ENCODE measurements around the gene PARP3. TPM values are rescaled to one million over a fixed set of nuclear protein-coding genes. Genes with fewer than 3 reads are reported as not detected.
A peak's percentile ranks its signal among the peaks of the same experiment; 100 is the strongest.

Gene PARP3
- total and polyA plus RNA-seq, 2 of the 8 experiments (the other 6 are each of a cell fraction or from before 2014, with no cell fraction given), result 1.3 to 1.6 TPM

DNA sequence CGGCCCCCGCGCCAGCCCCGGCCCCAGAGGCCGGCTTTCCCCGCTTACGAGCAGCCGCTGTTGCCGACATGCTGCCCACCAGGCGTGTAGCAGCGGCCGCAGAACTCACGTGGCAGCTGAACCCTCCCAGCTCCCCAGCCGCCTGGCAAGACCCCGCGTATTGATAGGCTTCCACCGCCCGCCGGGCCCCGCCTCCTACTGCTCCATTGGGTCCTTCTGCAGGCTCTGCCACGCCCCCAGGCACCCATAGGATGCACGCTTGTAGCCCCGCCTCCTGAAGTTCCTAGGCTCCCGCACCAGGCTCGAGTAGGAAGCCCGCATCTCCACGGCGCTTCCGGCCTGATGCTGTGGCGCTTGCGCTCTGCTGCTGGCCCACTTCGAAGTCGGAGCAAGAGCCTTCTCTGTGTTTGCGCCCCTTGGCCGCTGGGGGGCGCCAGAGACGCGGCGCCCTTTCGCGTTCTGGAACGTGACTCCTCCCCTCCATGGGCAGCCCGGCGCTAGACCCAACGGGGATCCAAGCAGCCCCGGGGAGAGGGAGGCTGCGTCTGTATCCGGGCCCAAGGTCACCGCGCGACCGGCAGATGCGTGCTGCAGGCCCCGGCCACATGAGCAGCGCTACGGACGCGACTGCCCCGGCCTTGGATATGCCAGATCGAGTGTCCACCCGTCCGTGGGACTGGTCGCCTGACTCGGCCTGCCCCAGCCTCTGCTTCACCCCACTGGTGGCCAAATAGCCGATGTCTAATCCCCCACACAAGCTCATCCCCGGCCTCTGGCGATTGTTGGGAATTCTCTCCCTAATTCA is at the start of gene PARP3, which contains the start of gene RRP9 (continued):
- TF ChIP-seq, protein P1, sequence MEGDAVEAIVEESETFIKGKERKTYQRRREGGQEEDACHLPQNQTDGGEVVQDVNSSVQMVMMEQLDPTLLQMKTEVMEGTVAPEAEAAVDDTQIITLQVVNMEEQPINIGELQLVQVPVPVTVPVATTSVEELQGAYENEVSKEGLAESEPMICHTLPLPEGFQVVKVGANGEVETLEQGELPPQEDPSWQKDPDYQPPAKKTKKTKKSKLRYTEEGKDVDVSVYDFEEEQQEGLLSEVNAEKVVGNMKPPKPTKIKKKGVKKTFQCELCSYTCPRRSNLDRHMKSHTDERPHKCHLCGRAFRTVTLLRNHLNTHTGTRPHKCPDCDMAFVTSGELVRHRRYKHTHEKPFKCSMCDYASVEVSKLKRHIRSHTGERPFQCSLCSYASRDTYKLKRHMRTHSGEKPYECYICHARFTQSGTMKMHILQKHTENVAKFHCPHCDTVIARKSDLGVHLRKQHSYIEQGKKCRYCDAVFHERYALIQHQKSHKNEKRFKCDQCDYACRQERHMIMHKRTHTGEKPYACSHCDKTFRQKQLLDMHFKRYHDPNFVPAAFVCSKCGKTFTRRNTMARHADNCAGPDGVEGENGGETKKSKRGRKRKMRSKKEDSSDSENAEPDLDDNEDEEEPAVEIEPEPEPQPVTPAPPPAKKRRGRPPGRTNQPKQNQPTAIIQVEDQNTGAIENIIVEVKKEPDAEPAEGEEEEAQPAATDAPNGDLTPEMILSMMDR (IDR thresholded peaks at IDR 0.05; ENCODE audit: control extremely low read depth in 1 of 3, insufficient read depth in 1 of 3, low read depth in 1 of 3, low read length in 3 of 3), result peak in 2 of 3 experiments; percentile 97; a peak in 3 of 4 replicates
- TF ChIP-seq, protein P2, sequence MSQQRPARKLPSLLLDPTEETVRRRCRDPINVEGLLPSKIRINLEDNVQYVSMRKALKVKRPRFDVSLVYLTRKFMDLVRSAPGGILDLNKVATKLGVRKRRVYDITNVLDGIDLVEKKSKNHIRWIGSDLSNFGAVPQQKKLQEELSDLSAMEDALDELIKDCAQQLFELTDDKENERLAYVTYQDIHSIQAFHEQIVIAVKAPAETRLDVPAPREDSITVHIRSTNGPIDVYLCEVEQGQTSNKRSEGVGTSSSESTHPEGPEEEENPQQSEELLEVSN (IDR thresholded peaks at IDR 0.05), result peak; percentile 39; the same call in 1 of the 2 replicates
- TF ChIP-seq EGR1 (IDR thresholded peaks at IDR 0.05; ENCODE audit: borderline replicate concordance, low read depth, low read length) (0 out of 2 replicates have a peak, but pooled peaks have one; percentile 19), RXRA (IDR thresholded peaks at IDR 0.05; ENCODE audit: insufficient read depth, low read depth, low read length) (0 out of 2 replicates have a peak, but pooled peaks have one; percentile 65)
